SK-N-SH (cell line): ENCODE results near the gene IFT172. TPM values are rescaled to one million over a fixed set of nuclear protein-coding genes. Genes with fewer than 3 reads are reported as not detected.

Source experiments
- CTCF ChIA-PET: fragments of 300-600, 350-600 bp; formaldehyde crosslinking; extraction: SDS; loops from one replicate; lab custom pipeline; 2021; lab: Yijun Ruan, JAX
- POLR2A ChIA-PET: fragments of 350-600 bp; sonication (Branson Sonifier 250); formaldehyde crosslinking; extraction: SDS; loops from one replicate; lab custom pipeline; 2020; ENCODE audit warnings: antibody characterized with exemption, inconsistent platforms; lab: Yijun Ruan, JAX
- DNase-seq: peaks from one replicate; pipeline ENCODE4 v3.0.0; 2012
- H2AFZ ChIP-seq: fragments of 200-600 bp; sonication (generic); 2 replicates; pipeline ENCODE4 v1.8.1; 2016; ENCODE audit warnings: antibody characterized with exemption, mild to moderate bottlenecking, low read depth
- H3F3A ChIP-seq: fragments of 200-600 bp; sonication (generic); replicated peaks from 2 replicates; pipeline ENCODE3; 2016; ENCODE audit warnings: antibody characterized with exemption, mild to moderate bottlenecking; ENCODE audit not compliant: insufficient read depth
- H3K27ac ChIP-seq, 2 experiments: fragments of 200-500 bp in 1 of 2; fragments of 200-600 bp in 1 of 2; sonication (Bioruptor generic) in 1 of 2; sonication (generic), shearing (Covaris generic) in 1 of 2; 2 replicates each; pipeline versions ENCODE4 v1.5.1 to v1.6.1; 2014 to 2016; ENCODE audit warnings: low read depth in 2 of 2, inconsistent platforms in 1 of 2, low read length in 1 of 2, mild to moderate bottlenecking in 1 of 2, mixed read lengths in 1 of 2
- H3K27me3 ChIP-seq: fragments of 200-600 bp; sonication (generic), shearing (Covaris generic); 2 replicates; pipeline ENCODE4 v1.6.1; 2016; ENCODE audit warnings: mixed run types; ENCODE audit not compliant: insufficient read depth
- H3K36me3 ChIP-seq, 2 experiments: fragments of 200-500 bp in 1 of 2; fragments of 200-600 bp in 1 of 2; sonication (Bioruptor generic) in 1 of 2; sonication (generic) in 1 of 2; replicated peaks in 1 of 2; 2 replicates each; pipeline versions ENCODE3 to v1.5.1; 2014 to 2016; ENCODE audit warnings: low read length in 1 of 2, mild to moderate bottlenecking in 1 of 2; ENCODE audit not compliant: insufficient read depth in 2 of 2, control insufficient read depth in 1 of 2
- H3K4me1 ChIP-seq, 2 experiments: fragments of 200-500 bp in 1 of 2; fragments of 200-600 bp in 1 of 2; sonication (Bioruptor generic) in 1 of 2; sonication (generic), shearing (Covaris generic) in 1 of 2; 2 replicates each; pipeline versions ENCODE4 v1.5.1 to v1.6.1; 2014 to 2016; ENCODE audit warnings: low read depth in 1 of 2, low read length in 1 of 2, mixed run types in 1 of 2; ENCODE audit not compliant: insufficient read depth in 2 of 2, control insufficient read depth in 1 of 2
- H3K4me2 ChIP-seq: fragments of 200-600 bp; sonication (generic), shearing (Covaris generic); 2 replicates; pipeline ENCODE4 v1.6.1; 2017; ENCODE audit warnings: mixed run types
- H3K4me3 ChIP-seq, 2 experiments: fragments of 200-500 bp in 1 of 2; fragments of 200-600 bp in 1 of 2; sonication (Bioruptor generic) in 1 of 2; sonication (generic), shearing (Covaris generic) in 1 of 2; 2 replicates each; pipeline versions ENCODE4 v1.5.1 to v1.8.1; 2014 to 2016; ENCODE audit warnings: low read depth in 2 of 2, inconsistent platforms in 1 of 2, low read length in 1 of 2, mild to moderate bottlenecking in 1 of 2, mixed read lengths in 1 of 2, moderate library complexity in 1 of 2
- H3K79me2 ChIP-seq: fragments of 200-600 bp; sonication (generic); 2 replicates; pipeline ENCODE4 v1.8.1; 2017; ENCODE audit warnings: mild to moderate bottlenecking; ENCODE audit not compliant: insufficient read depth
- H3K9ac ChIP-seq: fragments of 200-600 bp; sonication (generic); 2 replicates; pipeline ENCODE4 v1.6.1; 2017; ENCODE audit warnings: mixed run types
- H3K9me2 ChIP-seq: fragments of 200-600 bp; sonication (generic); 2 replicates; pipeline ENCODE4 v1.6.1; 2017; ENCODE audit warnings: mixed run types
- H3K9me3 ChIP-seq: fragments of 200-600 bp; sonication (generic); 2 replicates; pipeline ENCODE4 v1.6.1; 2017; ENCODE audit warnings: mixed run types, mild to moderate bottlenecking, moderate library complexity
- H4K20me1 ChIP-seq: fragments of 200-600 bp; sonication (generic); 2 replicates; pipeline ENCODE4 v1.6.1; 2017; ENCODE audit warnings: mild to moderate bottlenecking, mixed run types; ENCODE audit not compliant: insufficient read depth
- CHD2 ChIP-seq: fragments of 150-350 bp; IDR thresholded peaks from 2 replicates; pipeline ENCODE4 v1.6.1; 2018; ENCODE audit warnings: low read length; ENCODE audit not compliant: partially characterized antibody
- ELF1 ChIP-seq: IDR thresholded peaks from 2 replicates; pipeline ENCODE4 v1.4.0; 2012
- FOSL2 ChIP-seq: IDR thresholded peaks from 2 replicates; pipeline ENCODE4 v1.4.0; 2012; ENCODE audit warnings: low read depth, mild to moderate bottlenecking, moderate library complexity, borderline replicate concordance
- FOXJ3 ChIP-seq: sonication (generic); formaldehyde crosslinking; IDR thresholded peaks from 2 replicates; pipeline ENCODE4 v1.5.1; 2020; ENCODE audit warnings: mild to moderate bottlenecking, missing genetic modification reagents
- FOXM1 ChIP-seq: IDR thresholded peaks from 2 replicates; pipeline ENCODE4 v1.4.0; 2012; ENCODE audit warnings: low read depth, mild to moderate bottlenecking
- GATA2 ChIP-seq: sonication (generic); formaldehyde crosslinking; IDR thresholded peaks from 2 replicates; pipeline ENCODE4 v1.5.0; 2020; ENCODE audit warnings: mild to moderate bottlenecking, missing genetic modification reagents
- JUND ChIP-seq: IDR thresholded peaks from 2 replicates; pipeline ENCODE4 v1.4.0; 2012
- MEF2A ChIP-seq: IDR thresholded peaks from 2 replicates; pipeline ENCODE4 v1.4.0; 2012; ENCODE audit warnings: low read depth, borderline replicate concordance
- MXI1 ChIP-seq: IDR thresholded peaks from 2 replicates; pipeline ENCODE4 v1.6.1; 2012; ENCODE audit warnings: mild to moderate bottlenecking, low read depth, low read length, improper control_type of control experiment
- NFIC ChIP-seq: IDR thresholded peaks from 2 replicates; pipeline ENCODE4 v1.4.0; 2012; ENCODE audit warnings: borderline replicate concordance
- NRF1 ChIP-seq: IDR thresholded peaks from 2 replicates; pipeline ENCODE4 v1.6.1; 2012; ENCODE audit warnings: low read depth, mild to moderate bottlenecking, low read length
- PBX3 ChIP-seq: IDR thresholded peaks from 2 replicates; pipeline ENCODE4; 2012
- RAD21 ChIP-seq: IDR thresholded peaks from 2 replicates; pipeline ENCODE4 v1.6.1; 2012; ENCODE audit warnings: mild to moderate bottlenecking, low read length
- REST ChIP-seq: IDR thresholded peaks from 2 replicates; pipeline ENCODE4 v1.6.1; 2012; ENCODE audit warnings: mild to moderate bottlenecking, low read depth, low read length, moderate library complexity
- RFX5 ChIP-seq: IDR thresholded peaks from 2 replicates; pipeline ENCODE4 v1.6.1; 2012; ENCODE audit warnings: mild to moderate bottlenecking, improper control_type of control experiment, low read length
- RXRA ChIP-seq: IDR thresholded peaks from 2 replicates; pipeline ENCODE4 v1.4.0; 2012; ENCODE audit warnings: low read depth, mild to moderate bottlenecking, borderline replicate concordance
- SIN3A ChIP-seq: IDR thresholded peaks from 2 replicates; pipeline ENCODE4 v1.6.1; 2012; ENCODE audit warnings: low read depth, mild to moderate bottlenecking, low read length, moderate library complexity, borderline replicate concordance
- TAF1 ChIP-seq: IDR thresholded peaks from 2 replicates; pipeline ENCODE4 v1.6.1; 2012; ENCODE audit warnings: low read depth, mild to moderate bottlenecking, low read length, moderate library complexity, borderline replicate concordance
- TCF12 ChIP-seq: IDR thresholded peaks from 2 replicates; pipeline ENCODE4 v1.4.0; 2012
- TEAD4 ChIP-seq: IDR thresholded peaks from 2 replicates; pipeline ENCODE4 v1.4.0; 2012; ENCODE audit warnings: mild to moderate bottlenecking, borderline replicate concordance; ENCODE audit not compliant: insufficient read depth
- YY1 ChIP-seq: IDR thresholded peaks from 2 replicates; pipeline ENCODE4 v1.4.0; 2012; ENCODE audit warnings: low read depth, mild to moderate bottlenecking
- WGBS: methylation state at CpG from one replicate; pipeline ENCODE4 v1.1.6; 2017; ENCODE audit warnings: low lambda C conversion rate; 5-methylcytosine and 5-hydroxymethylcytosine counted together
- polyA plus RNA-seq, 3 experiments: library from polyadenylated mRNA; depleted of rRNA; stranded (reverse); fragments of >200 nt; gene quantifications; 2 replicates each; pipeline ENCODE4 v1.2.3, GENCODE V29; 2012
- TF ChIP-seq, protein P1 (sequence below): IDR thresholded peaks from 2 replicates; pipeline ENCODE4 v1.4.0; 2012; ENCODE audit warnings: low read depth
- TF ChIP-seq, protein P2 (sequence below): fragments of 150-350 bp; IDR thresholded peaks from 2 replicates; pipeline ENCODE4 v1.6.1; 2016; ENCODE audit warnings: mild to moderate bottlenecking, low read depth, low read length

The IFT172 gene
- polyA plus RNA-seq, 1 of the 3 experiments (the other 2 are of a cell fraction): 31.3 TPM

DNA sequence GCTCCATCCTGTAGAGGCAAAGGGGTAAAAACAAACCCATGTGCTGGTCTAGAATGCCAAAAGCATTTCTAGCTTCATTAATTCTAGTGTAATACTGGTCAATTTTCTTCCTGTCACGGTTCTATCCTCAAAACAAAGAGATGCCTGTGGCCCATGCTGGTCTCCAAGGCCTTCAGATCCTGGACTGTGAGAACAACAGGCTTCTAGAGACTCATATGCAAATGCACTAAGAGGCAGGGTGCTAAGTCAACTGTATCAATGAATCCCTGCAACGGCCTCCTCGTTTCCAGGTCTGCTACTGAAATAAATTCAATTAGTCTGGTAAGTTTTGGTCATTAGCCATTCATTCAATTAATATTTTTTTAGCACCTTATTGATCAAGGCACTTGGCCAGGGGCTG lies 4.0 kb downstream of the IFT172 start:
- H3K27me3 ChIP-seq: no peaks in the 10 kb centered on the region
- H3K4me2 ChIP-seq: no peak overlapping the region
- ChIA-PET CTCF (interaction anchor here (2.3 kb wide), 1 partner anchor 77 kb away, joined by 5 read pairs; no protein-coding TSS in a partner anchor), POLR2A (interaction anchor here (0.6 kb wide), 1 partner anchor 75 kb away, joined by 5 read pairs; no protein-coding TSS in a partner anchor)
- H3K27ac ChIP-seq: no peak overlapping the region
- H3K9me3 ChIP-seq: no peaks in the 10 kb centered on the region
- H3K79me2 ChIP-seq: peaks cover 12% of the 10 kb centered on the region; the same call in 1 of the 2 replicates
- peaks cover 0 to 12% of the 10 kb centered on the region in 2 experiments; a peak in 2 of 4 replicates for H3K4me1 ChIP-seq
- H2AFZ ChIP-seq: no peak overlapping the region
- no peak for DNase-seq
- 79% methylated on average over 3 of the region's 3 CpGs for WGBS
- H3K9ac ChIP-seq: no peak overlapping the region
- TF ChIP-seq MEF2A: no peak
- TF ChIP-seq FOXJ3 (CRISPR knock-in tag): no peak
- no peak for TF ChIP-seq NFIC
- TF ChIP-seq YY1: no peak
- TF ChIP-seq PBX3: no peak
- TF ChIP-seq ELF1: no peak
- TF ChIP-seq SIN3A: no peak
- no peak for TF ChIP-seq RFX5
- no peak for TF ChIP-seq RXRA
- no peak for TF ChIP-seq FOSL2
- TF ChIP-seq, protein P1, sequence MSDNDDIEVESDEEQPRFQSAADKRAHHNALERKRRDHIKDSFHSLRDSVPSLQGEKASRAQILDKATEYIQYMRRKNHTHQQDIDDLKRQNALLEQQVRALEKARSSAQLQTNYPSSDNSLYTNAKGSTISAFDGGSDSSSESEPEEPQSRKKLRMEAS: no peak
- no peak for TF ChIP-seq FOXM1
- no peak for TF ChIP-seq GATA2 (CRISPR knock-in tag)
- TF ChIP-seq TAF1: no peak
- no peak for TF ChIP-seq TEAD4
- TF ChIP-seq NRF1: no peak
- no peak for TF ChIP-seq RAD21
- no peak for TF ChIP-seq JUND
- TF ChIP-seq CHD2: no peak
- no peak overlapping the region for H3K4me3 ChIP-seq
- H3K36me3 ChIP-seq: peaks cover 14 to 20% of the 10 kb centered on the region in 2 experiments
- H4K20me1 ChIP-seq: no peaks in the 10 kb centered on the region
- H3K9me2 ChIP-seq: no peaks in the 10 kb centered on the region
- H3F3A ChIP-seq: no peaks in the 10 kb centered on the region

DNA sequence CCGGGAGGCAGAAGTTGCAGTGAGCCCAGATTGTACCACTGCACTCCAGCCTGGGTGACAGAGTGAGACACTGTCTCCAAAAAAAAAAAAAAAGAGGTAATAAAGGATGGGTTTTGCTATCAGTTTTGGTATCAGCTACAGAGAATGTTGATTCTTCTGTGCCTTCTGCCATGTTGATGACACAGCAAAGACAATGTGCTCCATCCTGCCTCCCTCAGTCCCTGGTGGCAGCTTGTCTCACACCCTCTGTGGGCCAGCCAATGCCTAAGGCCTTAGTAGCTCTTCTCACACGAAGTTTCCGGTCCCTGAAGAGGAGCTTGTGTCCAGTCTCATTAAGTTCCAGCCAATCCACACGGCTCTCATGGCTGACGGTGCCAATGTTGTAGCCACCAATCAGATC lies 17.6 kb downstream of the IFT172 start:
- no peaks in the 10 kb centered on the region for H4K20me1 ChIP-seq
- H3K9me3 ChIP-seq: no peaks in the 10 kb centered on the region
- H3K4me2 ChIP-seq: no peak overlapping the region
- ChIA-PET POLR2A (no interaction called here), CTCF (interaction anchor here (0.6 to 1.5 kb wide), 2 partner anchors 17 to 71 kb away, joined by 5 to 6 read pairs; partner anchors contain the start of gene IFT172)
- no peaks in the 10 kb centered on the region for H3K4me1 ChIP-seq
- H2AFZ ChIP-seq: no peak overlapping the region
- H3K4me3 ChIP-seq: no peak overlapping the region
- H3K9ac ChIP-seq: no peak overlapping the region
- H3K79me2 ChIP-seq: no peaks in the 10 kb centered on the region
- H3K9me2 ChIP-seq: no peaks in the 10 kb centered on the region
- WGBS: 96% methylated on average over 5 of the region's 5 CpGs
- no peak for TF ChIP-seq TAF1
- TF ChIP-seq, protein P2, sequence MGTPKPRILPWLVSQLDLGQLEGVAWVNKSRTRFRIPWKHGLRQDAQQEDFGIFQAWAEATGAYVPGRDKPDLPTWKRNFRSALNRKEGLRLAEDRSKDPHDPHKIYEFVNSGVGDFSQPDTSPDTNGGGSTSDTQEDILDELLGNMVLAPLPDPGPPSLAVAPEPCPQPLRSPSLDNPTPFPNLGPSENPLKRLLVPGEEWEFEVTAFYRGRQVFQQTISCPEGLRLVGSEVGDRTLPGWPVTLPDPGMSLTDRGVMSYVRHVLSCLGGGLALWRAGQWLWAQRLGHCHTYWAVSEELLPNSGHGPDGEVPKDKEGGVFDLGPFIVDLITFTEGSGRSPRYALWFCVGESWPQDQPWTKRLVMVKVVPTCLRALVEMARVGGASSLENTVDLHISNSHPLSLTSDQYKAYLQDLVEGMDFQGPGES: no peak
- TF ChIP-seq CHD2: no peak
- no peak for TF ChIP-seq TCF12
- no peak for TF ChIP-seq PBX3
- TF ChIP-seq MEF2A: no peak
- TF ChIP-seq MXI1: no peak
- TF ChIP-seq RAD21: no peak
- TF ChIP-seq FOXJ3 (CRISPR knock-in tag): no peak
- TF ChIP-seq GATA2 (CRISPR knock-in tag): no peak
- no peak for TF ChIP-seq REST
- peaks cover 27 to 33% of the 10 kb centered on the region in 2 experiments for H3K36me3 ChIP-seq
- no peak for DNase-seq
- no peak overlapping the region for H3K27ac ChIP-seq
- H3F3A ChIP-seq: no peaks in the 10 kb centered on the region
- no peaks in the 10 kb centered on the region for H3K27me3 ChIP-seq
